K562 (cell line): ENCODE data around the gene EVA1A.

Experiments
- BCLAF1 ChIP-seq, 2 experiments: fragments of 450-650 bp in 1 of 2; IDR thresholded peaks; 2 replicates each; pipeline ENCODE4 v1.6.1; 2011 to 2017; ENCODE audit warnings: low read depth in 2 of 2, antibody characterized with exemption in 1 of 2, borderline replicate concordance in 1 of 2, low read length in 1 of 2, mild to moderate bottlenecking in 1 of 2, mixed read lengths in 1 of 2; ENCODE audit not compliant: control insufficient read depth in 1 of 2
- ESRRA ChIP-seq: fragments of 450-650 bp; IDR thresholded peaks from 2 replicates; pipeline ENCODE4 v1.6.1; 2014; ENCODE audit warnings: low read depth, mild to moderate bottlenecking, moderate library complexity, borderline replicate concordance
- HDAC2 ChIP-seq: fragments of 450-650 bp; IDR thresholded peaks from 2 replicates; pipeline ENCODE4 v1.6.1; 2016; ENCODE audit warnings: mild to moderate bottlenecking
- MTA1 ChIP-seq: fragments of 450-650 bp; IDR thresholded peaks from 2 replicates; pipeline ENCODE4 v1.6.1; 2017; ENCODE audit warnings: borderline replicate concordance
- MYBL2 ChIP-seq, 2 experiments: fragments of 450-650 bp in 1 of 2; sonication (generic) in 1 of 2; formaldehyde crosslinking in 1 of 2; IDR thresholded peaks; 2 replicates each; pipeline versions ENCODE4 v1.6.1 to v1.8.1; 2017 to 2022; ENCODE audit warnings: borderline replicate concordance in 1 of 2, inconsistent platforms in 1 of 2, low read depth in 1 of 2, mild to moderate bottlenecking in 1 of 2, missing genetic modification reagents in 1 of 2, moderate library complexity in 1 of 2
- NR1H2 ChIP-seq: sonication (generic); formaldehyde crosslinking; IDR thresholded peaks from 2 replicates; pipeline ENCODE4 v1.4.0; 2020; ENCODE audit warnings: mild to moderate bottlenecking, missing genetic modification reagents
- REST ChIP-seq, 2 experiments: fragments of 450-650 bp; formaldehyde crosslinking in 1 of 2; IDR thresholded peaks; 2 replicates each; pipeline versions ENCODE4 v1.4.0 to v1.6.1; 2014 to 2020; ENCODE audit warnings: mild to moderate bottlenecking in 2 of 2, borderline replicate concordance in 1 of 2, low read depth in 1 of 2
- SAFB ChIP-seq: fragments of 200-400 bp; formaldehyde crosslinking; IDR thresholded peaks from 2 replicates; pipeline ENCODE4 v1.6.1; 2017; ENCODE audit warnings: low read depth, low read length, borderline replicate concordance
- ZNF140 ChIP-seq: fragments of 250-450 bp; sonication (Bioruptor Pico); IDR thresholded peaks from 2 replicates; pipeline ENCODE4 v1.8.0; 2021; ENCODE audit warnings: moderate library complexity, mild to moderate bottlenecking, inconsistent platforms
- ZZZ3 ChIP-seq: fragments of 450-650 bp; IDR thresholded peaks from 2 replicates; pipeline ENCODE4 v1.6.1; 2016; ENCODE audit warnings: antibody characterized with exemption, mild to moderate bottlenecking, moderate library complexity
- TF ChIP-seq, protein P1 (sequence below), 3 experiments: IDR thresholded peaks in 2 of 3; conservative IDR thresholded peaks in 1 of 3; 2 replicates each; pipeline ENCODE4 v1.5.1; 2011 to 2012; ENCODE audit warnings: low read length in 3 of 3, mild to moderate bottlenecking in 3 of 3, control low read depth in 2 of 3, improper control_type of control experiment in 1 of 3, inconsistent platforms in 1 of 3, low read depth in 1 of 3, mixed read lengths in 1 of 3, moderate library complexity in 1 of 3; ENCODE audit not compliant: insufficient read depth in 2 of 3

GRCh38 chr2:75525434-75526310 lies 35.1 kb downstream of the EVA1A start:
- TF ChIP-seq, protein P1, sequence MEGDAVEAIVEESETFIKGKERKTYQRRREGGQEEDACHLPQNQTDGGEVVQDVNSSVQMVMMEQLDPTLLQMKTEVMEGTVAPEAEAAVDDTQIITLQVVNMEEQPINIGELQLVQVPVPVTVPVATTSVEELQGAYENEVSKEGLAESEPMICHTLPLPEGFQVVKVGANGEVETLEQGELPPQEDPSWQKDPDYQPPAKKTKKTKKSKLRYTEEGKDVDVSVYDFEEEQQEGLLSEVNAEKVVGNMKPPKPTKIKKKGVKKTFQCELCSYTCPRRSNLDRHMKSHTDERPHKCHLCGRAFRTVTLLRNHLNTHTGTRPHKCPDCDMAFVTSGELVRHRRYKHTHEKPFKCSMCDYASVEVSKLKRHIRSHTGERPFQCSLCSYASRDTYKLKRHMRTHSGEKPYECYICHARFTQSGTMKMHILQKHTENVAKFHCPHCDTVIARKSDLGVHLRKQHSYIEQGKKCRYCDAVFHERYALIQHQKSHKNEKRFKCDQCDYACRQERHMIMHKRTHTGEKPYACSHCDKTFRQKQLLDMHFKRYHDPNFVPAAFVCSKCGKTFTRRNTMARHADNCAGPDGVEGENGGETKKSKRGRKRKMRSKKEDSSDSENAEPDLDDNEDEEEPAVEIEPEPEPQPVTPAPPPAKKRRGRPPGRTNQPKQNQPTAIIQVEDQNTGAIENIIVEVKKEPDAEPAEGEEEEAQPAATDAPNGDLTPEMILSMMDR (IDR thresholded peaks at IDR 0.05 in 2 of 3, conservative IDR thresholded peaks at IDR 0.05 in 1 of 3; ENCODE audit: insufficient read depth in 2 of 3, low read depth in 1 of 3, low read length in 3 of 3): no peak
- TF ChIP-seq NR1H2 (CRISPR knock-in tag): no peak
- TF ChIP-seq BCLAF1 (IDR thresholded peaks at IDR 0.05; ENCODE audit: borderline replicate concordance in 1 of 2, control insufficient read depth in 1 of 2, low read depth in 2 of 2, low read length in 1 of 2): no peak
- TF ChIP-seq MYBL2 (IDR thresholded peaks at IDR 0.05; ENCODE audit: low read depth): no peak
- no peak for TF ChIP-seq MYBL2 (CRISPR knock-in tag; IDR thresholded peaks at IDR 0.05; ENCODE audit: borderline replicate concordance)
- TF ChIP-seq REST (IDR thresholded peaks at IDR 0.05; ENCODE audit: borderline replicate concordance): no peak
- no peak for TF ChIP-seq REST (CRISPR knock-in tag; IDR thresholded peaks at IDR 0.05; ENCODE audit: low read depth)
- TF ChIP-seq ESRRA: no peak
- TF ChIP-seq MTA1: no peak
- TF ChIP-seq SAFB: no peak
- no peak for TF ChIP-seq ZZZ3
- TF ChIP-seq ZNF140: no peak
- TF ChIP-seq HDAC2: no peak
